ENCODE data around the gene RAPGEF4. TPM values are rescaled to one million over a fixed set of nuclear protein-coding genes. Genes with fewer than 3 reads are reported as not detected.

RAPGEF4 gene
- total and polyA plus RNA-seq, 2 of the 8 experiments (the other 6 are each of a cell fraction or from before 2014, with no cell fraction given), result 1.2 to 2.6 TPM

Small RNAs within 50 kb of the gene (small RNA-seq; reads per million reads assigned to genes)
- not detected for gene RF01210 (ENCODE audit: insufficient read depth)

Other genes starting within 250 kb of the RAPGEF4 start
- 18.2 and 18.7 TPM in 2 replicates for gene PDK1, start 179.8 kb upstream of the RAPGEF4 start, total RNA-seq (2021; fragmentation: NEBNext Ultra II Directional; extraction: Animal tissue kit (Norgen Biotek cat#: 25700))
- gene PDK1, start 179.8 kb upstream of the RAPGEF4 start, polyA plus RNA-seq (2011; rRNA removed), result 10.7 and 21.9 TPM in 2 replicates

Data from H1 (cell line).